AG09319 (cell line): ENCODE results near the gene GNAQ.

Experiments used
- DNase-seq: peaks from one replicate; pipeline ENCODE4 v3.0.0-alpha.2; 2010; ENCODE audit warnings: low read depth; ENCODE audit errors: extremely low read depth
- TF ChIP-seq, protein P1 (sequence below): IDR thresholded peaks from 2 replicates; pipeline ENCODE4 v1.5.1; 2011; ENCODE audit warnings: low read depth, mild to moderate bottlenecking, inconsistent platforms, low read length, moderate library complexity

Gene GNAQ

DNA sequence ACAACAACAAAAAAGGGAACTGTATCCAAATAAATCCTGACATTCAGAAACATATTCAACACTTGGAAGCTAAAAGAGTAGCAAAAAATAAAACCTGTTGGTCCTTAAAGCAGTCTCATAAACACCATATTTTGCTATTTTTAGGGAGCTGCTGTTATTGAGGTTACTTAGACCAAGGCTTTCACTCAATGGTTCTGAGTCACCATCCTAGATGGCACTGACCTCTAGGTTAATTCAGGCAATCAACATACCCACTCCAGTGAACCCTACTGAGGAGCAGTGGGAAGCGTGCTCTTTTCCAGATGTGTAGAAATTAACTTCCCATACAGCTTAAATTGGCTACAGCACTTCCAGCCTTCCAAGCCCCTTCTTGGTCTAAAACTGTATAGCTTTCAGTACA is 5.2 kb downstream of the GNAQ start:
- TF ChIP-seq, protein P1, sequence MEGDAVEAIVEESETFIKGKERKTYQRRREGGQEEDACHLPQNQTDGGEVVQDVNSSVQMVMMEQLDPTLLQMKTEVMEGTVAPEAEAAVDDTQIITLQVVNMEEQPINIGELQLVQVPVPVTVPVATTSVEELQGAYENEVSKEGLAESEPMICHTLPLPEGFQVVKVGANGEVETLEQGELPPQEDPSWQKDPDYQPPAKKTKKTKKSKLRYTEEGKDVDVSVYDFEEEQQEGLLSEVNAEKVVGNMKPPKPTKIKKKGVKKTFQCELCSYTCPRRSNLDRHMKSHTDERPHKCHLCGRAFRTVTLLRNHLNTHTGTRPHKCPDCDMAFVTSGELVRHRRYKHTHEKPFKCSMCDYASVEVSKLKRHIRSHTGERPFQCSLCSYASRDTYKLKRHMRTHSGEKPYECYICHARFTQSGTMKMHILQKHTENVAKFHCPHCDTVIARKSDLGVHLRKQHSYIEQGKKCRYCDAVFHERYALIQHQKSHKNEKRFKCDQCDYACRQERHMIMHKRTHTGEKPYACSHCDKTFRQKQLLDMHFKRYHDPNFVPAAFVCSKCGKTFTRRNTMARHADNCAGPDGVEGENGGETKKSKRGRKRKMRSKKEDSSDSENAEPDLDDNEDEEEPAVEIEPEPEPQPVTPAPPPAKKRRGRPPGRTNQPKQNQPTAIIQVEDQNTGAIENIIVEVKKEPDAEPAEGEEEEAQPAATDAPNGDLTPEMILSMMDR, result no peak
- no peak for DNase-seq

DNA sequence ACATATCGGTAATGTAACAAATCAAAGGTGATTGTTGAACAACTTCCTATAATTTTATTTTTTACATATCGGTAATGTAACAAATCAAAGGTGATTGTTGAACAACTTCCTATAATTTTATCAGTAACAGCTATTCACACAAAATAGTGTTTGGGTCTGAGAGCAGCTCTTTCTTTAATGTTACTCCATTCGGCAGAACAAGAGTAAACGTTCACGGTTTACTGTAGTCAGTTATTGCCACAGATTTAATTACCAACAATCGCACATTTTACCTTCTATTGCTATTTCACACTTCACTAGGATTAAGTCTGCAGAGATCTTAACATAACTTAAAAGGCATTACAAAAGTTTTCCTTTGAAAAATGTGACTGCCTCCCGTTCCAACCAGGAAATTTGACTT is 6.4 kb downstream of the GNAQ start:
- no peak for DNase-seq
- TF ChIP-seq, protein P1, result no peak

DNA sequence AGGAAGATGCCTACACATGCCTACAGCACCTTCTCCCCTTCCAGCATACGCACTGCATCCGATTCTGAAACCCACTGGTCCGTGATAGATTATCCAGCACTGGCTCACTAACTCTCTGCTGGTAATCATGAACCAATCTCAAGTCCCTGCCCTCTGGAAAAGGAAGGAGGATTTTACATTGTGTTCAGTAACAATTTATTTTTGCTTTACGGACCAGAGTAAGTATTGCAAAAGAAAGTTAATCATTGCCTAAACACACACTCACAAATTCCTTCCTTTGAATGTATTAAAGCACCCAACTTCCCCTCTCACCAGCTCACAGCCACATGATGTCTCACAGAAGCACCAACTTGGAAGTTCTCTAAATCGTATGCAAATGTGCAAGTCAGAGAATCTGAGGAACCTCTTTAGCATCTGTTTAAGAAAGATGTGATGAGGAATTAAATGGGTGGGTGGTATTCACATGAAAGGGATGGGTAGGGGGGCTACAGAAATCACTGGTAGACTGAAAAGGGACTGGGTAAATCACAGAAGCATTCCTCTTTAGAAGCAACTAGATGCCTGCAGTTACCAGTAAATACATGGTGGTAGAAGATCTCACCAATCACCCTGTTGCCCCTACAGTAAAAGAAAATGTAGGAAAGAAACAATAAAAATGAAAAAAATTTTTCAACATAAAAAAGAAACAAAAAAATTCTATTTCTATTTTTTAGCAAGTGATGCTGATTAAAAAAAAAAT is 8.4 kb downstream of the GNAQ start:
- no peak for DNase-seq
- TF ChIP-seq, protein P1, result no peak

DNA sequence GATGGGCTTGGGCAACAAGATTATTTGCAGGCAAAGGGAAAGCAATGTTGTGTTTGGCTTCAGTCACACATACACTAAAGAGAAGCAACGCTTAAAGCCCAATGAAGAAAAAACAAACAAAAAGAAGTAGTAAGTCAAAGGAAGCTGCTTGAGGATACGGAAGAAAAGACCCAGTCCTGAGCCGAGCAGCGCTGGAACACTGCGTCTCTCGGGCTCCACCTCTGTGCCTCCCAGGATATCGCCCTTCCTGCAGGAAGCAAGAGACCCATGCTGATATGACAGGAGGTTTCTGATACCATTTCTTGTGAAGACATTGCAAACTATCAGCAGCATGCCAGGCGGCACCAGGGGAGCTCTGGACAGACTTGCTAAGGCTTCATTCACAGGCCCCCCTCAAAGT is 9.9 kb downstream of the GNAQ start:
- TF ChIP-seq, protein P1, result no peak
- DNase-seq, result no peak

DNA sequence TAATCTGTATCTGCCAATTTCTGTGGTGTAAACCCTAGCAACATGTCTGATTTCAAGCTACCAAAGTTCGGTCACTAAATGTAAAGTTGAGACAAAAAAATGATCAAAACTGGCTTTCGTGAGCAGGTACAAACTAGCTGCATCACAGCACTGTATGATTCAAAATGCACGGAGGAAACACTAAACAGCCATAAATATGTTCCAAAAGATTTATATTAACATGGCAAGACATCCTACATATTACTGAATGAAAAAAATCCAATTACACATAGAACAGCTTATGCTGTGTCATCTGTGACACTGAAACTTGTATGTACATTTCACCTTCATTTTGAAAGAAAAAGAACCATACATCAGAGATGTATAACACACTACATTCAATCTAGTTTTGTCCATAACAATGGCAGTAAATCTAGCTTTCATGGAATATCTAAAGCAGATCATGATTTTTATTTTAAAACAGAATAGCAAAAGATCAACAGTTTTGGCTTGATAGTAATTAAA is 14.4 kb downstream of the GNAQ start:
- DNase-seq, result no peak
- TF ChIP-seq, protein P1, result no peak

DNA sequence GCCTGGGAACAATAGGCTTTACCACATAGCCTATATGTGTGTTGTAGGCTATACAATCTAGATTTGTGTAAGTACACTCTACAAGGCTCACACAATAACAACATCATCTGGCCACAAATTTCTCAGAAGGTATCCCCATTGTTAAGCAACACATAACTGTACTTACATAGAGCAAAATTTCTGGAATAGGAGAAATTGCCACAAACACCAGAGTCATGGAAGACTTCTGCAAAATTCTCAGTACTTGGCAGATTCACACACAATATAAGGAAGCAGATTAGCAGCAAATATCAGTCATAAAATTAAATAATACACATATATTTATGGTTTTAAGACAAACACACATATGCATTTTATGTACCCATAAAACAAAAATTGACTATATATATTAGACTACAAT is 16.4 kb downstream of the GNAQ start:
- DNase-seq, result no peak
- TF ChIP-seq, protein P1, result no peak

DNA sequence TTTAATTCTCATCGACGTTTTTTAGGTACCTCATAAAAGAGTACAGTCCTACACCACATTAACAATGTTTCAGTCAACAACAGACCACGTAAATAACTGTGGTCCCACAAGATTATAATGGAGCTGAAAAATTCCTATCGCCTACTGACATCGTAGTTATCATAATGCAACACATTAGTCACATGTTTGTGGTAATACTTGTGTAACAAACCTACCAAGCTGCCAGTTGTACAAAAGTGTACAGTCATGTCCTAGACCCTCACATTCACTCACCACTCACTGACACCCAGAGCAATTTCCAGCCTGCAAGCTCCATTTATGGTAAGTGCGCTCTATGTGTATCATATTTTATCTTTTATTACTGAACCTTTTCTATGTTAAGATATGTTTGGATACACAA is 16.8 kb downstream of the GNAQ start:
- no peak for DNase-seq
- TF ChIP-seq, protein P1, result no peak
